Tibial nerve (tissue), 4 donors: ENCODE data around the gene CFD. TPM values are rescaled to one million over a fixed set of nuclear protein-coding genes. Genes with fewer than 3 reads are reported as not detected.
"Not testable (repeated sequence)": the region's sequence is repeated elsewhere in the genome, so short reads cannot be mapped to it uniquely, and the experiment has no call there.

ENCODE experiments used
- DNase-seq, 2 donors: peaks; one replicate each; pipeline ENCODE4 v3.0.0-alpha.2; 2019; ENCODE audit warnings: low spot score in 2 of 2
- H3K27ac ChIP-seq, 4 donors: fragments of 200-600 bp; sonication (generic) in 3 of 4; one replicate each; pipeline ENCODE4 v1.5.1; 2017 to 2019; ENCODE audit warnings: mild to moderate bottlenecking in 1 of 4
- H3K27me3 ChIP-seq, 2 donors: fragments of 200-600 bp; sonication (generic) in 1 of 2; one replicate each; pipeline versions ENCODE4 v1.5.1 to v1.6.0; 2017 to 2019
- H3K36me3 ChIP-seq, 3 donors: fragments of 200-600 bp; sonication (generic); one replicate each; pipeline ENCODE4 v1.5.1; 2018 to 2019
- H3K4me1 ChIP-seq, 4 donors: fragments of 200-600 bp; sonication (generic) in 3 of 4; one replicate each; pipeline ENCODE4 v1.5.1; 2017 to 2019
- H3K4me3 ChIP-seq, 4 donors: fragments of 200-600 bp; sonication (generic) in 3 of 4; one replicate each; pipeline ENCODE4 v1.5.1; 2017 to 2019; ENCODE audit warnings: mild to moderate bottlenecking in 1 of 4, moderate library complexity in 1 of 4
- H3K9me3 ChIP-seq, 4 donors: fragments of 200-600 bp; sonication (generic) in 3 of 4; one replicate each; pipeline ENCODE4 v1.5.1; 2017 to 2019
- EP300 ChIP-seq, 2 donors: sonication (generic); formaldehyde crosslinking; IDR thresholded peaks; one replicate each; pipeline ENCODE4 v1.6.1; 2017; ENCODE audit warnings: antibody characterized with exemption in 2 of 2, mild to moderate bottlenecking in 1 of 2
- POLR2A ChIP-seq, 2 donors: fragments of 450-650 bp; IDR thresholded peaks; one replicate each; pipeline ENCODE4 v1.6.1; 2017; ENCODE audit warnings: antibody characterized with exemption in 2 of 2, mild to moderate bottlenecking in 2 of 2, moderate library complexity in 2 of 2
- WGBS, 2 donors: methylation state at CpG; one replicate each; pipeline ENCODE4 v1.1.5; 2018; 5-methylcytosine and 5-hydroxymethylcytosine counted together
- total RNA-seq, 4 donors: library from RNA; depleted of rRNA; stranded (reverse); fragments of >200 nt; gene quantifications; one replicate each; pipeline ENCODE4 v1.1.0, GENCODE V29; 2016
- TF ChIP-seq, protein P1 (sequence below), 5 experiments: fragments of 200-600 bp in 3 of 5; fragments of 450-650 bp in 2 of 5; sonication (generic) in 3 of 5; IDR thresholded peaks; one replicate each; pipeline ENCODE4 v1.5.1; 2016 to 2019; ENCODE audit warnings: antibody characterized with exemption in 5 of 5, mild to moderate bottlenecking in 3 of 5, moderate library complexity in 2 of 5

Gene CFD
- total RNA-seq, 4 donors from 2014 or later, result 1,040 to 7,538 (median 2,843) TPM

DNA sequence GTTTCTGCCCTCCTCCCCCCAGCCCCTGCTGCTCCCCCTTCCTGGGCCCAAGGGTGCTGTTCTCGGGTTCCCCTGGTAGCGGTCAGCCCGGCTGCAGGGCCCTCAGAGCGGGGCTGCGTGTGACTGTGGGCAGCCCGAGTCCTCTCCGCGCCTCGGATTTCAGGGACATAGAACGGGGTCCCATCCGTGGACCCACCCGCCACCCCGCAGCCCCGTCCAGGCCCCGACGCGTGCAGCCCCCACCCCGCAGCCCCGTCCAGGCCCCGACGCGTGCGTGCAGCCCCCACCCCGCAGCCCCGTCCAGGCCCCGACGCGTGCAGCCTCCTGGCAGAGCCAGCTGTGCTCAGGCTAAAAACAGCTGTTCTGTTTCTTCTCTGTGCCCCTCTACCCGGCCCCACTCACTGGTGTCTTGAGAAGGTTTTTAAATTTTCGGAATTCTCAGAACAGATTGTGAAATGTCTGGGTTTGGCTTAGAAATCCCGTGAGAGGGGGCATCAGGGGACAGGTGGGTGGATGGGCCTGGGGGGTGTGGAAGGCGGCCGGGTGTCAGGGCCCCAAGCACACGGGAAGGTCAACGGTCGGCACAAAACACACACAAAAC is 24.2 kb upstream of the CFD start:
- DNase-seq, result no peak
- no peak overlapping the region for H3K4me3 ChIP-seq
- H3K4me1 ChIP-seq, result no peaks in the 10 kb centered on the region
- H3K36me3 ChIP-seq, result no peaks in the 10 kb centered on the region
- H3K9me3 ChIP-seq, result no peaks in the 10 kb centered on the region
- WGBS, 2 donors, result 47 to 53% methylated on average over 23 to 26 of the region's 36 CpGs
- no peak overlapping the region for H3K27ac ChIP-seq
- no peak for TF ChIP-seq POLR2A (IDR thresholded peaks at IDR 0.05)
- TF ChIP-seq, protein P1, sequence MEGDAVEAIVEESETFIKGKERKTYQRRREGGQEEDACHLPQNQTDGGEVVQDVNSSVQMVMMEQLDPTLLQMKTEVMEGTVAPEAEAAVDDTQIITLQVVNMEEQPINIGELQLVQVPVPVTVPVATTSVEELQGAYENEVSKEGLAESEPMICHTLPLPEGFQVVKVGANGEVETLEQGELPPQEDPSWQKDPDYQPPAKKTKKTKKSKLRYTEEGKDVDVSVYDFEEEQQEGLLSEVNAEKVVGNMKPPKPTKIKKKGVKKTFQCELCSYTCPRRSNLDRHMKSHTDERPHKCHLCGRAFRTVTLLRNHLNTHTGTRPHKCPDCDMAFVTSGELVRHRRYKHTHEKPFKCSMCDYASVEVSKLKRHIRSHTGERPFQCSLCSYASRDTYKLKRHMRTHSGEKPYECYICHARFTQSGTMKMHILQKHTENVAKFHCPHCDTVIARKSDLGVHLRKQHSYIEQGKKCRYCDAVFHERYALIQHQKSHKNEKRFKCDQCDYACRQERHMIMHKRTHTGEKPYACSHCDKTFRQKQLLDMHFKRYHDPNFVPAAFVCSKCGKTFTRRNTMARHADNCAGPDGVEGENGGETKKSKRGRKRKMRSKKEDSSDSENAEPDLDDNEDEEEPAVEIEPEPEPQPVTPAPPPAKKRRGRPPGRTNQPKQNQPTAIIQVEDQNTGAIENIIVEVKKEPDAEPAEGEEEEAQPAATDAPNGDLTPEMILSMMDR (IDR thresholded peaks at IDR 0.05), result no peak
- H3K27me3 ChIP-seq, result peaks cover 0 to 77% of the 10 kb centered on the region in 2 donors

DNA sequence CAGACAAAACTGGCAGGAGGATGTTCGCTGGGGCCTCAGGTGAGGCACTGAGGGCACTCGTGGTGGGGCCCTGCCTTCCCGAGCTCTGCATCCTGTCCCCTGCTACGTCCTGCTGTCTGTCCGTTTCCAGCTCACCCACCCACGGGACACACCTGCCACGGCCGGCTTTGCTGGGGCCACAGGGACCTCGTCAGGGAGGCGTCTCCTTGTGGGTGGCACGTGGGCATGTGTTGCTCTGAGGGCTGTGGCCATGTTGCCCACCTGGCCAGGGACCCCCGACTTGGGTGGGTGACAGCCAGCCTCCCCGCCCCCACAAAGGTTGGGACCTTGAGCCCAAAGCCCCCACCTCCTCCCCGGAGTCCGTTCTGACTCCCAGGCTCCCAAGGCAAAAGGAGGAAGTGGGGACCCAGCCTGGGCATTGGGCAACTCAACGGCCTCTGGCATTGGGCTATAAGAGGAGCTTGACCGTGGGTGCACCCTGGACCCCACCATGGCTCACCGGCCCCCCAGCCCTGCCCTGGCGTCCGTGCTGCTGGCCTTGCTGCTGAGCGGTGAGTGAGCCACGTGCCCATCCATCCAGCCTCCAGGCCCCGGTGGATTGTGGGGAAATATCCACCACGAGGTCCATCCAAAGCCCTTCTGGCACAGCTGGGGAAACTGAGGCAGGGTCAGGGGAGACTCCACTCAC is 18.8 kb upstream of the CFD start, which contains the start of gene PRTN3:
TSS of gene PRTN3 (plus strand) at position 481 of the 688 bp plus-strand sequence. CDS start at position 491, 10 bp downstream.
- Histone ChIP-seq H3K27me3 (peaks cover 4 to 75% of the 10 kb centered on the region in 2 donors), H3K4me1 (peaks cover 0 to 12% (median 9%) of the 10 kb centered on the region in 4 donors)
- no peak for DNase-seq

DNA sequence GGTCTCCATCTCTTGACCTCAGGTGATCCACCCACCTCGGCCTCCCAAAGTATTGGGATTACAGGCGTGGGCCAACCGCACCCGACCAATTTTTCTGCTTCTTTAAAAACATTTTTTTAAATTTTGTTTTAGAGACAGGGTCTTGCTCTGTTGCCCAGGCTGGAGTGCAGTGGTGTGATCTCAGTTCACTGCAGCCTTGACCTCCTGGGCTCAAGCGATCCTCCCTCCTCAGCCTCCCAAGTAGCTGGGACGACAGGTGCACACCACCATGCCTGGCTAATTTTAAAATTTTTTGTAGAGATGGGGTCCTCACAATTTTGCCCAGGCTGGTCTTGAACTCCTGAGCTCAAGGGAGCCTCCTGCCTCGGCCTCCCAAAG is 16.7 kb upstream of the CFD start:
- Histone ChIP-seq H3K4me1 (peaks cover 0 to 17% (median 9%) of the 10 kb centered on the region in 4 donors), H3K27me3 (peaks cover 4 to 76% of the 10 kb centered on the region in 2 donors)
- H3K36me3 ChIP-seq, H3K27ac ChIP-seq, H3K9me3 ChIP-seq, DNase-seq, H3K4me3 ChIP-seq: not testable (repeated sequence)
- 79 to 84% methylated on average over 7 of the region's 7 CpGs for WGBS, 2 donors

More for the DNA sequence above, 18.8 kb upstream of the CFD start, which contains the start of gene PRTN3:
- no peak within 1 kb of the TSS for H3K27ac ChIP-seq
- WGBS, 2 donors, result 62 to 70% methylated on average over 19 to 22 of the region's 24 CpGs
- H3K9me3 ChIP-seq, result no peaks in the 10 kb centered on the region
- TF ChIP-seq EP300 (IDR thresholded peaks at IDR 0.05) (no peak), POLR2A (IDR thresholded peaks at IDR 0.05) (no peak)
- TF ChIP-seq, protein P1 (IDR thresholded peaks at IDR 0.05), result no peak
- H3K4me3 ChIP-seq, result no peak within 1 kb of the TSS
- no peaks in the 10 kb centered on the region for H3K36me3 ChIP-seq

DNA sequence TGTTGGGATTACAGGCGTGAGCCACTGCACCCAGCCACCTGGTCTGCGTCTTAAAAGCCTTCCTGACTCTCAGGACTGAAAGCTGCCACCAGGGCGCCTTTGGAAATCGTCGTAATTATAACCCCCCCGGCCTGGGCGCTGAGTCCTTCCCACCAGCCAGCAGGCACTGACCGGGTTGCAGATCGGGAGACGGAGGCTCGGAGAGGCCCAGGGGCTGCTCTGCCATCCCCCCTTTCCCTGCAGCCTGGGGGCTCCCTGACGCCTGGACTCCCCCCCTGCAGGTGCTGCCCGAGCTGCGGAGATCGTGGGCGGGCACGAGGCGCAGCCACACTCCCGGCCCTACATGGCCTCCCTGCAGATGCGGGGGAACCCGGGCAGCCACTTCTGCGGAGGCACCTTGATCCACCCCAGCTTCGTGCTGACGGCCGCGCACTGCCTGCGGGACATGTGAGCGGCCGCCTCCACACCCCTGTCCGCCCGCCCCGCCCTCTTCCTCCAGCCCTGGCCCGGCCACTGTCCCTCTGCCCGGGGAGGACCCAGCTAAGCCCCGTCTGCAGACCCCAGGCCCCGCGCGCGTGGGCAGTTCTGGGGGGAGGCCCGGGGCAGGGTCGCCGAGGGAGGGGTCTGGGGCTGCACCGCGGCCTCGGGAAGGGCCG is 16.2 kb upstream of the CFD start:
- Histone ChIP-seq H3K36me3 (no peaks in the 10 kb centered on the region), H3K4me3 (peak overlapping the region in 1 of 4 donors; percentile 31), H3K9me3 (no peaks in the 10 kb centered on the region), H3K4me1 (peaks cover 0 to 22% (median 9%) of the 10 kb centered on the region in 4 donors), H3K27ac (no peak overlapping the region), H3K27me3 (peaks cover 4 to 77% of the 10 kb centered on the region in 2 donors)
- DNase-seq, result no peak
- WGBS, 2 donors, result 4 to 19% methylated on average over 9 to 20 of the region's 46 CpGs
- no peak for TF ChIP-seq POLR2A (IDR thresholded peaks at IDR 0.05)
- TF ChIP-seq, protein P1 (IDR thresholded peaks at IDR 0.05), result peak in 1 of 5 experiments; percentile 14

DNA sequence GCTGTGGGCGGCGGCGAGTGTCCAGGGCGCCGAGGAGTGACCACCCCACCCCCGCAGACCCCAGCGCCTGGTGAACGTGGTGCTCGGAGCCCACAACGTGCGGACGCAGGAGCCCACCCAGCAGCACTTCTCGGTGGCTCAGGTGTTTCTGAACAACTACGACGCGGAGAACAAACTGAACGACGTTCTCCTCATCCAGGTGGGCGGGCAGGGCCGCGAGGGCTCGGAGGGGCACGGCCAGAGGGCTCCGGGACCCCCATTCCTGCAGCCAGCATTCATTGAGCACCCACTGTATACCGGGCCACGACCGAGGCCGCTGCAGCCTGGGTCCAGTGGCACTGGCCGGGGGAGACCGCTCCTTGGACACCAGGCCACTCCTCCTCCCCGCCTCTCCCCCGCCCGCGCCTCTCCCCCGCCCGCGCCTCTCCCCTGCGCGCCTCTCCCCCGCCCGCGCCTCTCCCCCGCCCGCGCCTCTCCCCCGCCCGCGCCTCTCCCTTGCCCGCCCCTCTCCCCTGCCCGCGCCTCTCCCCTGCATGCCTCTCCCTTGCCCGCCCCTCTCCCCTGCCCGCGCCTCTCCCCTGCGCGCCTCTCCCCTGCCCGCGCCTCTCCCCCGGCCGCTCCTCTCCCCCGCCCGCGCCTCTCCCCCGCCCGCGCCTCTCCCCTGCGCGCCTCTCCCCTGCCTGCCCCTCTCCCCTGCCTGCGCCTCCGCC is 15.5 kb upstream of the CFD start:
- H3K36me3 ChIP-seq, result no peaks in the 10 kb centered on the region
- H3K27ac ChIP-seq, result no peak overlapping the region
- 23 to 33% methylated on average over 30 to 32 of the region's 70 CpGs for WGBS, 2 donors
- DNase-seq, result no peak
- peaks cover 0 to 27% (median 9%) of the 10 kb centered on the region in 4 donors for H3K4me1 ChIP-seq
- peak overlapping the region in 1 of 4 donors; percentile 31 for H3K4me3 ChIP-seq
- no peak for TF ChIP-seq POLR2A (IDR thresholded peaks at IDR 0.05)
- TF ChIP-seq, protein P1 (IDR thresholded peaks at IDR 0.05), result no peak
- H3K27me3 ChIP-seq, result peaks cover 4 to 78% of the 10 kb centered on the region in 2 donors
- H3K9me3 ChIP-seq, result no peaks in the 10 kb centered on the region
